Fibroblast of pulmonary artery (primary cell): Measurements from ENCODE around the gene PPY.
"Not testable (repeated sequence)": the region's sequence is repeated elsewhere in the genome, so short reads cannot be mapped to it uniquely, and the experiment has no call there.

Experiments
- DNase-seq: peaks from one replicate; pipeline ENCODE4 v3.0.0-alpha.2; 2010; ENCODE audit warnings: low read depth
- H3K4me3 ChIP-seq: replicated peaks from 2 replicates; pipeline ENCODE4 v1.5.1; 2011; ENCODE audit warnings: low read depth, mild to moderate bottlenecking, control low read depth, low read length, moderate library complexity
- CTCF ChIP-seq: IDR thresholded peaks from 2 replicates; pipeline ENCODE4 v1.5.1; 2011; ENCODE audit warnings: mild to moderate bottlenecking, control low read depth, low read length, inconsistent platforms; ENCODE audit errors: missing control alignments

The PPY gene

DNA sequence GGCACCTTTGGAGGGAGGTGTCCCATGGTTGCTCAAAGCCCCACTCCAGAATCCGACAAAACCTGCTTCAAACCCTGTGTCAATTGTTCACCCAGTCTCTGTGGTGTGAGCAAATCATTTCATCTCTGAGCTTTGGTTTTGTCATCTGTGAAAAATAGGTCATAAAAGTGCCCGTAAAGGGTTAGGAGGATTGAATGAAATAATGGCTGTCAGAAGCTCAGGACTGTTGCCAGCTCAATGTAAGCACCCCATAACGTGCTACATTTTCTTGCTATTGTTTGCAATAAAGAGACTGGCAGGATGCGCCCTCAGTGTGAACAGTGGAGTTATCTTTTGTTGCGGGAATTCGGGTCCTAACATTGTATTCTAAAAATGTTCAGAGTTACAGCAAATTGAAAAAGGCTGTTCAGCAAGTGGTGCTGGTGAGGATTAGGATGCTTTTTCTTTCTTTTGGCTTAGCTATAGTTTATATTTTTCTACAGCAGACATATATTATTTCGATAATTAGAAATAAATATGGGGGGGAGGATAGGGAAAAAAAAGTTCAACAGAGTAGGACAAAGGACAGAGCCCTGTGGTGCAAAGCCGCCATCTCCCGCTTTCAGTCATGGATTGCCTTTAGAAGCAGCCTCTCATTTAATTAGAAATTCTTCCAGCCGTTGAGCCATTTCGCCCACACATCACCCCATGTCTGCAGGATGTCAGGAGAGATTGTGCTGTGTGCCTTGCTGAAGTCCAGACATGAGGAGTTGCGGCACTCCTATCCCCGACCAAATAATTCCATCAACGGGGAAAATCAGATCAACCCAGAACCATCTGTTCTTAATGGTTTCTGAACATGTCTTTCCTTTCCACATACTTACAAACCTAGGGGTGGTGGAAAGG, 32.3 kb upstream of the PPY start:
- DNase-seq, result no peak
- no peak overlapping the region for H3K4me3 ChIP-seq
- no peak for TF ChIP-seq CTCF

GRCh38 chr17:43972444-43973212, 30.4 kb upstream of the PPY start:
- not testable (repeated sequence) for DNase-seq, H3K4me3 ChIP-seq

DNA sequence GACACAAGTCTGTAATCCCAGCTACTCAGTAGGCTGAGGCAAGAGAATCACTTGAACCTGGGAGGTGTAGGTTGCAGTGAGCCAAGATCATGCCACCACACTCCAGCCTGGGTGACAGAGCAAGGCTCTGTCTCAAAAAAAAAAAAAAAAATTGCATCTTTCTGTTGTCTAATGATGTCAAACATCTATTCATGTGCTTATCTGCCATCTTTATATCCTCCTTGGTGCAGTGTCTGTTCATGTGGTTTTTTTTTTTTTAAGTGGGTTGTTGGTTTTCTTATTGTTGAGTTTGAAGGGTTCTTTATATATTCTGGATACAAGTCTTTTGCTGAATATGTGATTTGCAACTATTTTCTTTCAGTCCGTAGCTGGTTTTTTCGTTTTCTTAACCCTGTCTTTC, 29.2 kb upstream of the PPY start:
- not testable (repeated sequence) for DNase-seq

GRCh38 chr17:43970366-43970765, 28.1 kb upstream of the PPY start:
- DNase-seq, result no peak
- no peak overlapping the region for H3K4me3 ChIP-seq
- TF ChIP-seq CTCF, result no peak

More for the DNA sequence above, 29.2 kb upstream of the PPY start:
- H3K4me3 ChIP-seq, result not testable (repeated sequence)

DNA sequence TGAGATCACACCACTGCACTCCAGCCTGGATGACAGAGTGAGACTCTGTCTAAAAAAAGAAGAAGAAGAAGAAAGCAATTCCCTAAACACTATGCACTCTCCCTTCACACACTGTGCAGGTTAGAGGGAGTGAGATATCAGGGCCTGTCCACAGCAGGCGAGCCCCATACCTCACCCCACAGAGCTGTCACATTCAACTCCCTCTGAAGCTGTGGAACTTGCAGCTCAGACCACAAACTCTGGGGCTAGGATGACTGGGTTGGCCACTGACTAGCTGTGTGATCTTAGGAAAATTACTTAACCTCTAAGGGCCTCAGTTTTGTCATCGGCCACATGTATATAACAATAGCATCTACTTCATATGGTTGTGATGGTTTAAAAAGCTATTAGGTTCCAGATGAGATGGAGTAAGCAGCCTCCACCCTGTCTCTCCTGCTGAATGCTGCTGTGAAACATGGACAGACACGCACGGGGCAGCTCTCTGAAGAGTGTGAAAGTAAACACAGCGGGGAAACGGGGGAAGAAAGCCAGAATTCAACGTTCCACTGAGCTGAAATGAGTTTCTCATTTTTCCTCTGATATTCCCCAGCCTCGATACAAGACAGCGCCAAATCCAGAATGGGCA, 25.1 kb upstream of the PPY start:
- H3K4me3 ChIP-seq, result no peak overlapping the region
- TF ChIP-seq CTCF, result no peak
- no peak for DNase-seq

DNA sequence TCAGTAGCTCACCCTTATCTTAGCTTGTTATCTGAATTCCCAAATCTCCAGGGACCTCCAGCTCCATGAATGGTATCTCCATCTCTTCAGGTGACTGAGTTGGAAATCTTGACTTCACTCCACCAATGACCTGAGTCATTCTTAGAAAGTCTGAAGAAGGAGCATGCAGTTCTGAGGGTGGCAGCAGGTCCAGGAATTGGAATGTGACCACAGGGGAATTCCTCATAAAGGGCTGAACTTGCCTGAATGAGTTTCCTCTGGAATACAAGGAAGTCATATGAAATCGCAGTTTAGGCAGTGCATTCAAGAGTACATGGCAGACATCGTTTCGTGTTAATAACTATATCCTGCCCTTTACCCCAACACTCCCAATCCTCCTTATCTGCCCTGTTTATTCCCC, 24.0 kb upstream of the PPY start:
- no peak overlapping the region for H3K4me3 ChIP-seq
- no peak for DNase-seq
- TF ChIP-seq CTCF, result no peak

DNA sequence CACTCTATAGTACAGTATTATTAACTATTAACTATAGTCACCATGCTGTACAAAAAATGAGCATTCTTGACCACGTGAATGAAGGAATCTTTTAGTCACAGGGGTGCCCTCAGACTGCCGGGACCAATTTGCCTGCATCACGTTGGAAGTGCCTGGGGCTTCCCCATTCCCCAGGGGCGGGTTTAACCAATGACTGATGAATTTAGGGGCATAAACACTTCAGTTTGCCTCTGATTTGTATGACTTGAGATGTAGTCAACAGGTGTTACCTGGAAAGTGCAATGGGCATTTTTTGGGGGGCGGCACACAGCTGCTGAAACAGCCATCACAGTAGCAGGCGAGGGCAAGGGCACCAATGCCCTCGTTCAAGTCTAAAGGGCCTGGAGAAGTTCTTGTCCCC, 20.2 kb upstream of the PPY start:
- no peak for DNase-seq
- TF ChIP-seq CTCF, result no peak
- H3K4me3 ChIP-seq, result no peak overlapping the region

DNA sequence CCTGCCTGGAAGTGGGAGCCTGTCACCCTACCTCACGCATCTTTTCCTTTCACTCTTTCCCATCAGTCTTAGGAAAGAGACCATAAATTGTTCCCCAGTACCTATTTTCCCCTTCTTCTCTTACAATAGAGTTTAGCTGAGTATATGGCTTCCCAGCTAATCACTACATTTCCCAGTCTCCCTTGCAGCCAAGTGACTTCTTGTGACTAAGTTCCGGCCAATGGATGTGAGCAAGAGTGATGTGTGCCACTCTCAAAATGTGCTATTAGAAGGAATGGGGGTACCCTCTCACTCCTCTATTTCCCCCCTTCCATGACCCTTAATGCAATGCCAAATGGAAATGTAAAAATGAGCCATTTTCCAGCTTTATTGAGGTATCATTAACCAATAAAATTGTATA, 19.7 kb upstream of the PPY start:
- no peak for TF ChIP-seq CTCF

DNA sequence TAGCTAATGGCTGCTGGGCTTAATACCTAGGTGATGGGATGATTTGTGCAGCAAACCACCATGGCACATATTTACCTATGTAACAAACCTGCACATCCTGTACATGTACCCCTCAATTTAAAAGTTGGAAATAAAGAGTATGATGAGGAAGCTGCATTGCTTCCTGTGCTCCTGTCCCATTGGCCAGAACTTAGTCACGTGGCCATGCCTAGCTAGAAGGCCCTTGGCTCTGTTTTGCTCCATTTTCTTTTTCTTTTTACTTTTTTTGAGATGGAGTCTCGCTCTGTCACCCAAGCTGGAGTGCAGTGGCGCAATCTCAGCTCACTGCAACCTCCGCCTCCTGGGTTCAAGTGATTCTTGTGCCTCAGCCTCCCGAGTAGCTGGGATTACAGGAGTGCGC, 19.0 kb upstream of the PPY start:
- not testable (repeated sequence) for H3K4me3 ChIP-seq, DNase-seq

More for the DNA sequence above, 19.7 kb upstream of the PPY start:
- no peak for DNase-seq
- H3K4me3 ChIP-seq, result no peak overlapping the region
